ENCODE measurements around the gene ABCA8. TPM values are rescaled to one million over a fixed set of nuclear protein-coding genes. Genes with fewer than 3 reads are reported as not detected.

The ABCA8 gene
- total RNA-seq, 4 donors from 2014 or later = 10.9 to 87.5 (median 21.2) TPM

DNA sequence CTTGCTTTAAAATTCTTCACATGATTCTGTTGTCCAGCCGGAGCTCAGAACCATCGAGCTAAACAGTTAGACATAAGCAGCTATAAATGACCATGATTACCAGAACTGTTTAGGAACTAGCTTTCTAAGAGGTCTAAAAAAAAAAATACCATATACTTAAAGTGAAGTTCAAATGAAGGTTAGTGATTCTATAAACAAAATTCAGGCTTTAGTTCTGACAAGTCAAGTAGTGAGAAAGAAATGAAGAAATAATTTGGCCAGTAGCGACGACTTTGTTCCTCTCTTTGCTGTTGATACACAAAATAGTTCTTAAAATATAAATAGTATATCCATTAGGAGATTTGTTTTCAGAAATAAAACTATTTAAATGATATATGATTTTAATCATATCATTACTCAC is 27.7 kb downstream of the ABCA8 start:
- Histone ChIP-seq H3K27me3 (no peaks in the 10 kb centered on the region), H3K4me1 (no peaks in the 10 kb centered on the region), H3K9me3 (no peaks in the 10 kb centered on the region), H3K36me3 (no peaks in the 10 kb centered on the region), H3K27ac (no peak overlapping the region), H3K4me3 (no peak overlapping the region)
- DNase-seq = no peak
- TF ChIP-seq POLR2A (IDR thresholded peaks at IDR 0.05) = no peak
- TF ChIP-seq, protein P1, sequence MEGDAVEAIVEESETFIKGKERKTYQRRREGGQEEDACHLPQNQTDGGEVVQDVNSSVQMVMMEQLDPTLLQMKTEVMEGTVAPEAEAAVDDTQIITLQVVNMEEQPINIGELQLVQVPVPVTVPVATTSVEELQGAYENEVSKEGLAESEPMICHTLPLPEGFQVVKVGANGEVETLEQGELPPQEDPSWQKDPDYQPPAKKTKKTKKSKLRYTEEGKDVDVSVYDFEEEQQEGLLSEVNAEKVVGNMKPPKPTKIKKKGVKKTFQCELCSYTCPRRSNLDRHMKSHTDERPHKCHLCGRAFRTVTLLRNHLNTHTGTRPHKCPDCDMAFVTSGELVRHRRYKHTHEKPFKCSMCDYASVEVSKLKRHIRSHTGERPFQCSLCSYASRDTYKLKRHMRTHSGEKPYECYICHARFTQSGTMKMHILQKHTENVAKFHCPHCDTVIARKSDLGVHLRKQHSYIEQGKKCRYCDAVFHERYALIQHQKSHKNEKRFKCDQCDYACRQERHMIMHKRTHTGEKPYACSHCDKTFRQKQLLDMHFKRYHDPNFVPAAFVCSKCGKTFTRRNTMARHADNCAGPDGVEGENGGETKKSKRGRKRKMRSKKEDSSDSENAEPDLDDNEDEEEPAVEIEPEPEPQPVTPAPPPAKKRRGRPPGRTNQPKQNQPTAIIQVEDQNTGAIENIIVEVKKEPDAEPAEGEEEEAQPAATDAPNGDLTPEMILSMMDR (IDR thresholded peaks at IDR 0.05) = no peak

DNA sequence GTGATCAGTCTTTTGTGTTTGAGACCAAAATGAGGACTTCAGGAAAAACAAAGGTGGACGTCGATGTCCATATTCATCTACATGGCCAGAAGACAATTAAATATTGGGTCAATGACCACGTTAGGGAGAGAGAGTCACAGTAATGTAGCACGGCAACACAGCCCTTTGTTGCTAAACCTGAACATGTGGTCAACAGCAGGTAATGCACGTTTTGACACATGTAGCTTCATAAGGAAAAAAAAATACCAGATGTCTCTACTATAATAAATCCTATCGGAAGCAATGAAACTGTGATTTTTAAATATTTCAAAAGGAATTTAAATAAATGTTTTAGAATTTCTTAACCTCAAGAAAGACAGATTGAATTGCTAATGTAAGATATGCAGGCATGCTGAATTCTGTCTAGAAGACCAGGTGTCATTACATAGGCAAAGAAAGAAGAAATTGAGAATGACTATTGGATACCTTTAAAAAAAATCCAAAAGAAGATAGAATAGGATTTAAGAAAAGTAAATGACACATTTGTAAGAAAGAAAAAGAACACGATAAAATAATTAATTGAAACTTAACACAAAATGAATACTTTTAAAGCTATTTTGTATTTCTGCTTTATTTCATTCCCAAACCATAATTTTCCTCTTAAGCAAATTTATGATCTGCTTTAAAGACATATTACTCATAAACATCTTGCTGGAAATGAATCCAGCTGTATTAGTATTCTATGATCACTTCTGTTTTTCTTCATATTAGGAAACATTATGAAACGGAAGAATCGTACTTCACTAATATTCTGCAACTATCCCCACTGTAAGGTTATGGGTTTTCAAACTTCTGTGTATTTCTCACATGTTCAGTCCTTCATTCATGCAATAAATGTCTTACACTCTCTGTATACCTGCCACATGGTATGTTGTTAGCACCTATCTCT is 30.1 kb downstream of the ABCA8 start:
- no peaks in the 10 kb centered on the region for H3K27me3 ChIP-seq
- H3K9me3 ChIP-seq = no peaks in the 10 kb centered on the region
- no peak overlapping the region for H3K4me3 ChIP-seq
- no peaks in the 10 kb centered on the region for H3K36me3 ChIP-seq
- no peak for DNase-seq
- no peak overlapping the region for H3K27ac ChIP-seq
- H3K4me1 ChIP-seq = no peaks in the 10 kb centered on the region
- TF ChIP-seq, protein P1 (IDR thresholded peaks at IDR 0.05) = no peak
- TF ChIP-seq POLR2A (IDR thresholded peaks at IDR 0.05) = no peak

DNA sequence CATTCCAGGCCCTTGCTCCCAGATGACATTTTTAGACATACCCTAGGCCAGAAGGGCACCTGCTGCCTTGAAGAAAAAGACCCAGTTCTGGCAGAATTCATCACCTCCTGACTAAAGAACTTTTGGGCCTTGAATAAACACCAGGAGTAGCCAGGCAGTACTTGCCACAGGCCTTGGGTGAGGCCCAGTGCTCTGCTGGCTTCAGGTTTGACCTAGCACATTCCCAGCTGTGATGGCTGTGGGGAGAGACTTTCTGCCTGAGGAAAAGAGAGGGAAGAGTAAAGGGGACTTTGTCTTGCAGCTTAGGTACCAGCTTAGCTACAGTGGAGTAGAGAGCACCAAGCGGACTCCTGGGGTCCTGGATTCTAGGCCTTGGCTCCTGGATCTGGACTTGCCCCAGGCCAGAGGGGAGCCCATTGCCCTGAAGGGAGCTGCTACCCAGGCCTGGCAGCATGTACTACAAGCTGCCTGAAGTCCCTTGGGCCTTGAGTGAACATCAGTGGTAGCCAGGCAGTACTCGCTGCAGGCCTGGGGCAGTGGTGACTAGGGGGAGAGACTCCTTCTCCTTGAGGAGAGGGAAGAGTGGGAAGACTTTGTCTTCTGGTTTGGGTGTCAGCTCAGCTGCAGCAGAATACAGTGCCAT is 44.3 kb downstream of the ABCA8 start:
- no peaks in the 10 kb centered on the region for H3K36me3 ChIP-seq
- DNase-seq = no peak
- H3K9me3 ChIP-seq = no peaks in the 10 kb centered on the region
- no peaks in the 10 kb centered on the region for H3K27me3 ChIP-seq
- peak overlapping the region in 2 of 4 donors; percentile 13 to 39 for H3K27ac ChIP-seq
- H3K4me3 ChIP-seq = no peak overlapping the region
- H3K4me1 ChIP-seq = peaks cover 0 to 7% (median 0%) of the 10 kb centered on the region in 4 donors
- no peak for TF ChIP-seq POLR2A (IDR thresholded peaks at IDR 0.05)
- TF ChIP-seq, protein P1 (IDR thresholded peaks at IDR 0.05) = no peak

DNA sequence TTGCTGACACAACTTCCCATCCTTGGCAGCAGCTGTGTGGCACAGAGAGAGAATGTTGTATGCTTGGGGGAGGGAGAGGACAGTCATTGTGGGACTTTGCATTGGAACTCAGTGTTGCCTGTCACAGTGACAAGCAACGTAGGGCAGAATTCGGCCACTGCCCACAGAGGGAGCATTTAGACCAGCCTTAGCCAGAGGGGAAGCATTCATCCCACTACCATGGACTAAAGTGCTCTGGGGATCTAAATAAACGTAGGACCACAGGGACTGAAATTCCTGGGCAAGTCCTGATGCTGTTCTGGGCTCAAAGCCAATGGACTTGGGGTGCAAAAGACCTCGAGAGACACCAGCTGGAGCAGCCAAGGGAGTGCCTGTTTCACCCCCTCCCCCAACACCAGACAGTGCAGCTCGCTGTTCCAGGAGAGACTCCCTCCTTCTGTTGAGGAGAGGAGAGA is 44.9 kb downstream of the ABCA8 start:
- DNase-seq = no peak
- no peak overlapping the region for H3K4me3 ChIP-seq
- H3K27ac ChIP-seq = peak overlapping the region in 2 of 4 donors; percentile 13 to 39
- no peaks in the 10 kb centered on the region for H3K36me3 ChIP-seq
- H3K27me3 ChIP-seq = no peaks in the 10 kb centered on the region
- TF ChIP-seq POLR2A (IDR thresholded peaks at IDR 0.05) = no peak
- TF ChIP-seq, protein P1 (IDR thresholded peaks at IDR 0.05) = no peak
- no peaks in the 10 kb centered on the region for H3K9me3 ChIP-seq
- peaks cover 0 to 7% (median 1%) of the 10 kb centered on the region in 4 donors for H3K4me1 ChIP-seq

DNA sequence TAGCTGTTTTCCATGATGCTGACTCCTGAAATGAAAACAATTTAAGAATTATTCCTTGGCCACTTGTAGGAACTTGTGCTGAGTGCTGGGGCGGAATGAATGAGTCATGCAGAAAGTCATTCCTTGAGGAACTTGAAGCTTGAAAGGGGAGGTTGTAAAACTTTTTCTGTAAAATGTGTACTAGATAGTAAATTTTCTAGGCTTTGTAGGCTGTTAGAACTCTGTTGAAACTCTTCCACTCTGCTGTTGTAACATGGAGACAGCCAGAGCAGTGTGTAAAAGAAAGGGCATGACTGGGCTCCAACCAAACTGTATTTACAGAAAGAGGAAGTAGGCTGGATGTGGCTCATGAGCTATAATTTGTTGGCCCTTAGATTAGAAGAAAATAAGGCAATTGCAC is 46.1 kb downstream of the ABCA8 start:
- Histone ChIP-seq H3K27ac (peak overlapping the region in 3 of 4 donors; percentile 7 to 25 (median 13)), H3K9me3 (no peaks in the 10 kb centered on the region), H3K4me3 (no peak overlapping the region), H3K27me3 (no peaks in the 10 kb centered on the region), H3K36me3 (no peaks in the 10 kb centered on the region), H3K4me1 (peaks cover 0 to 7% (median 1%) of the 10 kb centered on the region in 4 donors)
- peak in 1 of 3 donors; percentile 63 for DNase-seq
- TF ChIP-seq POLR2A (IDR thresholded peaks at IDR 0.05) = no peak
- TF ChIP-seq, protein P1 (IDR thresholded peaks at IDR 0.05) = no peak
